ENCODE results near the gene NAGLU.

DNA sequence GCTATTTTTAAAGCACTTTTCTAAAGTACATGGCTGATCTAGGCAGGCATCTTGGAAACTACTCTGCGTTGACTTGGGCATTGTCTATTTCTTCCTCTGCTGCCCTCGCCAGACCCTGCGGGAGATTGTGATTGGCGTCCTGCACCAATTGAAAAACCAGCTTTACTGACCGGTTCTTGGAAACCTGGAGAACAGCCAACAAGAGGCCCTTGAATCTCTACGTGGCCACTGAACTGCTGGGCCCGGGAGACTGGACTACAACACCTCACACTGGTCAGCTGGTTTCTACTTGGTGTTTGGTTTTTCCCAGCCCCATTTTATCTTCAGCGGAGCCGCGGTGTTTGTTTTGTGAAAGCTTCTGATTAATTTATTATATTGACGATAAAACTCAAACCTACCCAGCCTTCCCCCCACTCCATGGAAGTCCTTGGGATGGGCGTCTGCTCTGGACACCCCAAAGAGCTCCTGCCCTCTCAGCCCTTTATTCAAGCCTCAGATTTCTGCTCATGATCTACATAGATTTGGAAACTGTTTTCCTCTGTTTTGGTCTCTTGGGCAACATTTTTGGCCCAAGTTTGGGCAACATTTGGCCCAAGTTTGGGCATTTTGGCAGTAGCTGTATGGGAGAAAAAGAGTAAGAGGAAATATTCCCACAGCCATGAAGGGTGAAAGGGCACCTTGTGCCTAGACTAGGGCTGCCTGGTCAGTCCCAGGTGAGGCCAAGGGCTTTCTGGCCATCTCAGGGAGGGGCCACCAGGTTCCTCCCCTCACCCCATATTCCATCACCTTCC lies 35.6 kb downstream of the NAGLU start:
- TF ChIP-seq, protein P1, sequence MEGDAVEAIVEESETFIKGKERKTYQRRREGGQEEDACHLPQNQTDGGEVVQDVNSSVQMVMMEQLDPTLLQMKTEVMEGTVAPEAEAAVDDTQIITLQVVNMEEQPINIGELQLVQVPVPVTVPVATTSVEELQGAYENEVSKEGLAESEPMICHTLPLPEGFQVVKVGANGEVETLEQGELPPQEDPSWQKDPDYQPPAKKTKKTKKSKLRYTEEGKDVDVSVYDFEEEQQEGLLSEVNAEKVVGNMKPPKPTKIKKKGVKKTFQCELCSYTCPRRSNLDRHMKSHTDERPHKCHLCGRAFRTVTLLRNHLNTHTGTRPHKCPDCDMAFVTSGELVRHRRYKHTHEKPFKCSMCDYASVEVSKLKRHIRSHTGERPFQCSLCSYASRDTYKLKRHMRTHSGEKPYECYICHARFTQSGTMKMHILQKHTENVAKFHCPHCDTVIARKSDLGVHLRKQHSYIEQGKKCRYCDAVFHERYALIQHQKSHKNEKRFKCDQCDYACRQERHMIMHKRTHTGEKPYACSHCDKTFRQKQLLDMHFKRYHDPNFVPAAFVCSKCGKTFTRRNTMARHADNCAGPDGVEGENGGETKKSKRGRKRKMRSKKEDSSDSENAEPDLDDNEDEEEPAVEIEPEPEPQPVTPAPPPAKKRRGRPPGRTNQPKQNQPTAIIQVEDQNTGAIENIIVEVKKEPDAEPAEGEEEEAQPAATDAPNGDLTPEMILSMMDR (IDR thresholded peaks at IDR 0.05) = no peak
- TF ChIP-seq POLR2AphosphoS5 (IDR thresholded peaks at IDR 0.05) (no peak), POLR2A (IDR thresholded peaks at IDR 0.05) (no peak)
